HG03342 (cell line): ENCODE measurements around the gene BRAT1.
A peak's percentile ranks its signal among the peaks of the same experiment; 100 is the strongest.
"Not testable (repeated sequence)": the region's sequence is repeated elsewhere in the genome, so short reads cannot be mapped to it uniquely, and the experiment has no call there.

Experiments
- ATAC-seq: cut with Tn5 transposase; IDR thresholded peaks from one replicate; pipeline ENCODE4 v1.9.1; 2021; ENCODE audit warnings: mild to moderate bottlenecking, moderate library complexity; ENCODE audit not compliant: unreplicated experiment

Gene BRAT1

DNA sequence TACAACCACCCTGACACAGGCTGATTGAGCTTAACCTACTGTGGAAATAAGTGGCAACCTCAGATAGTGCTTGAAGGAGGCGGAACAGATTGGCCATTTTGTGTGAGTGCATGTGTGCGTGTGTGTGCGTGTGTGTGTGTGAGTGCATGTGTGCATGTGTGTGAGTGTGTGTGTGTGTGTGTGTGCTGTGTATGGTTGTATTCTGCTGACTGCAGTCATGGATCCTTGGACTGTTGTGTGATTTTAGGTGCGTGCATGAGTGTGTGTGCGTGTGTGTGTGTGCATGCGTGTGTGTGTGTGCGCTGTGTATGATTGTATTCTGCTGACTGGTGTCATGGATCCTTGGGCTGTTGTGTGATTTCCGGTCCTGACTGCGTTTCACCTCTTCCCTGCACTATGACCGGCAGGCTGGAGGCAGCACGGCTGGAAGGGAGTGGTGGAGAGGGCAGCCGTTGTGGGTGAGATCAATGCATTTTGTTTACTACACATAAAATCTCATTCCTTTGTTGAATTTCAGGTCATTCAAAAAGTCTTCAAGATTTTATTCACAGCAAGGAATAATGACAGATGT lies 9.7 kb upstream of the BRAT1 start:
- ATAC-seq, result no peak

DNA sequence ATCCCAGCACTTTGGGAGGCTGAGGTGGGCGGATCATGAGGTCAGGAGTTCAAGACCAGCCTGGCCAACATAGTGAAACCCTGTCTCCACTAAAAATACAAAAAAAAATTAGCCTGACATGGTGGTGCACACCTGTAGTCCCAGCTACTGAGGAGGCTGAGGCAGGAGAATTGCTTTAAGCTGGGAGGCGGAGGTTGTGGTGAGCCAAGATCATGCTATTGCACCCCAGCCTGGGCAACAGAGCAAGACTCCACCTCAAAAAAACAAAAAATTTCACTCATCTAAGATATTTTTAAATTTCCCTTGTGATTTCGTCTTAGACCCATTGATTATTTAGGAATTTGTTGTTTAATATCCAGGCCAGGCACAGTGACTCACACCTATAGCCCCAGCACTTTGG lies 8.6 kb upstream of the BRAT1 start:
- ATAC-seq, result not testable (repeated sequence)

DNA sequence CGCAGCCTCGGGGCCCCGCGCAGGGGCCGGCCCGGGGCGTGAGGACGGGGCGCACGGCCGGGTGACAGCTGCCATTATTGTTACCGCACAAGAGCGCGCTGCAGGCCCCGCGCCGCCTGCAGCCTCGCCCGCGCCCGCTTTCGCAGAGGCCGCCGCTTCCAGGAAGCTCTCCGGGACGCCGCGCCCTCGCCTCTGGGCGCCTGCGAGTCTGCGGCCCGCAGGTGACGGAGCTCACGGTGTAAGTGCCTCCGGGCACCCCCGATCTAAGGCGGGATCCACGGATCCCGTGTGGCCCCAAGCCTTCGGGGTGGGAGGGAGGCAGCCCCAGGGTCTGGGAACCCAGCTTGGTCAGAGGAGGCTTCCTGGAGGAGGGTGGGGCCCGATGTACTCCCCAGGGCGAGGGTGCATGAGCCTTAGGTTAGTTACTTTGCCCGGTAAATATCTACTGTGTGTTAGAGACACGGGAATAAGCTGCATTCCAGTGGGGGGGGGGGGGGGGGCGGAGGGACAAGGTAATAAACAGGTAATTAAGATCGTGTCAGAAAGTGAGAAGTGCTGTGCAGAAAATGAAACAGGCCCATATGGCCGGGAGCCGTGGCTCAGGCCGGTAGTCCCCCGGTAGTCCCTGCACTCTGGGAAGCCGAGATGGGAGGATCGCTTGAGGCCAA lies 4.1 kb upstream of the BRAT1 start:
- peak; percentile 20 for ATAC-seq

DNA sequence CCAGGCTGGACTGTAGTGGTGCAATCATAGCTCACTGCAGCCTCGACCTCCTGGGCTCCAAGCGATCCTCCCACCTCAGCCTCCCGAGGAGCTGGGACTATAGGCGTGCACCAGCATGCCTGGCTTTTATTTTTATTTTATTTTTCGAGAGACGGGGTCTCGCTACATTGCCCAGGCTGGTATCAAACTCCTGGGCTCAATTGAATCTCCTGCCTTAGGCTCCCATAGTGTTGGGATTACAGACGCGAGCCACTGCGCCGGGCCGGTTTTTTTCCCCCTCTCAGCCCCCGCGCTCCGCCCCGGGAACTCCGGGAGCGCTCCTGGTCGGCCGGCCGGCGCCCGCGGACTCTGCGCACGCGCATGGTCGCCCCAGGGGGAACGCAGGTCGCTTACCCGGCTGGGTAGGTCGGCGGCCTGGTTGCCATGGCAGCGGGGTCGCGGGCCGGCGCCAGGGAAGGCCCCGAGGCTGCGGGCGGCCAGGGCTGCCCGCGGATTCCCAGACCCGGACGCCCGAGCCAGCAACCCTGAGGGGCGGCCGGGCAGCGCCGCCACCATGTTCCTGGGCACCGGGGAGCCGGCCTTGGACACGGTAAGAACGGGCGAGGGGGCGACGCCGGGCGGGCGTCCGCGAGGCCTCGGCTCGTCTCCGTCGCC lies 3.4 kb upstream of the BRAT1 start, which contains the start of gene IQCE:
TSS of gene IQCE (plus strand) at position 351 of the 654 bp plus-strand sequence. CDS start at position 554, 203 bp downstream.
- peak; percentile 49 for ATAC-seq

DNA sequence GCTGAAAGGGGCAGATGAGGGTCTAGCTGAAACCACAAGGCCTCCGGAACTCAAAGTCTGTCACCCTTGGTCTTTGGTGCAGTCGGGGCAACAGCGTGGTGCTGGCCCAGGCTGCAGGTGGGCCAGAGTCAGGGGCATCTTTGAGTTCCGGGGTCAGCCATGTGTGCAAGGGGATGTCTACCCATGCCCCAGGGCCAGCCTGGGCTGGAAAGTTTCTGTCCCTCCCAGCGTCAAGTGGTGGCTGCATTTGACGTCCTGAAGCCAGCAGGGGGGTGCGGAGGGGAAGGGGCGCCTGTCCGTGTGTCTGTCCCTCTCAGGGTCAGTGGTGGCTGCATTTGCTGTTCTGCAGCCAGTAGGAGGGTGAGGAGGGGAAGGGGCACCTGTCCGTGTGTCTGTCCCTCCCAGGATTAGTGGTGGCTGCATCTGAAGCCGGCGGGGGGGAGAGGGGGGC lies 638 bp downstream of the BRAT1 start:
- ATAC-seq, result no peak

DNA sequence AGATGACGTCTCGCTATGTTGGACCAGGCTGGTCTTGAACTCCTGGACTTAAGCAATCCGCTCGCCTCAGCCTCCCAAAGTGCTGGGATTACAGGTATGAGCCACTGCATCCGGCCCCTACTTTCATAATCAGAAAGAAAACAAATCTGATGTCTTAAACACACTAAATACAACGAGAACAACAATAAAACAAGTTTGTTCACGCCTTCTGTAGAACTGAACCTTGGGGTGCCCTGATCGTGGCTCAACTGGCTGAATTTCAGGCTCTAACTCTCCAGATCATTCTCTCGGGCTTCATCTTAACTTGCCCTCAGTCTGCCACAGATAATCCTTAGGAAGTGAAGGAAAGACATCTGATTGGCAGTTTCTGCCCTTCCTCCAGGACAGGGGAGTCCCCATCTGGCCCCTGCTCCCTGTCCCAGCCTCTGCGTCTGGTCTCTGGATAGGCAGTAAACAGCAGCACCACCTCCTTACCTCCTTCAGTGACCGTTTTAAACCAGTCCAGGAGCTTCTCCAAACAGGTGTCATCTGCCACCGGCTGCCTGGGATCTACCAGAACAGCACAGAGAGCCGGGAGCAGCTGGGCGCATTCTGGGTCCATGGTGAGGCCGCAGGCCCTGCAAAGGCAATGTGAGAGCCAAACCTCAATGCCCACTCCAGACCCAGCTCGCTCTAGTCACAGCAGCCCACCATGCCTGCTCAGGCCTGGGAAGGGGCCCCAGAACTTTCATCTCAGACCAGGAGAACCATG lies 1.3 kb downstream of the BRAT1 start:
- no peak for ATAC-seq

DNA sequence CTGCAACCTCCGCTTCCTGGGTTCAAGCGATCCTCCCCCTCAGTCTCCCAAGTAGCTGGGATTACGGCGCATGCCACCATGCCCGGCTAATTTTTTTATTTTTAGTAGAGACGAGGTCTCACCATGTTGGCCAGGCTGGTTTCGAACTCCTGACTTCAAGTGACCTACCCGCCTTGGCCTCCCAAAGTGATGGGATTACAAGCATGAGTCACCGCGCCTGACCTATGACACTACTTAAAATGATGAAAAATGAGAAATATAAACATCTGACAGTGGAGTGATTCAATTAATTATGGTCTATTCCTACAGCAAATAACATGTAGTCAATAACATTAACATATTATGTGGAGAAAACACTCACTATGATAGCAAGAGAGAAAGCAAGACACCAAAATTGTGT lies 2.2 kb downstream of the BRAT1 start:
- no peak for ATAC-seq

DNA sequence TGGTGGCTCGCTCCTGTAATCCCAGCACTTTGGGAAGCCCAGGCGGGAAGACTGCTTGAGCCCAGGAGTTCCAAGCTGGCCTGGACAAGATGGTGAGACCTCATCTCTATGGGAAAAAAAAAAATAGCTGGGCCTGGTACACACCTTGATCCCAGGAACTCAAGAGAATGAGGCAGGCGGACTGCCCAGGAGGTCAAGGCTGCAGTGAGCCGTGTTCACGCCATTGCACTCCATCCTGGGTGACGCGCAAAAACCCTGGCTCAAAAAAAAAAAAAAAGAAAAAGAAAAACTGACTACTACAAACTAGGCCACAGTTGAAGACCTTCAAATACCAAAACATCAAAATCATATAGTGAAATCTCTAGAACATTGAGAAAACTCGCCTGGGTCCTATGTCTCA lies 3.9 kb downstream of the BRAT1 start:
- no peak for ATAC-seq

DNA sequence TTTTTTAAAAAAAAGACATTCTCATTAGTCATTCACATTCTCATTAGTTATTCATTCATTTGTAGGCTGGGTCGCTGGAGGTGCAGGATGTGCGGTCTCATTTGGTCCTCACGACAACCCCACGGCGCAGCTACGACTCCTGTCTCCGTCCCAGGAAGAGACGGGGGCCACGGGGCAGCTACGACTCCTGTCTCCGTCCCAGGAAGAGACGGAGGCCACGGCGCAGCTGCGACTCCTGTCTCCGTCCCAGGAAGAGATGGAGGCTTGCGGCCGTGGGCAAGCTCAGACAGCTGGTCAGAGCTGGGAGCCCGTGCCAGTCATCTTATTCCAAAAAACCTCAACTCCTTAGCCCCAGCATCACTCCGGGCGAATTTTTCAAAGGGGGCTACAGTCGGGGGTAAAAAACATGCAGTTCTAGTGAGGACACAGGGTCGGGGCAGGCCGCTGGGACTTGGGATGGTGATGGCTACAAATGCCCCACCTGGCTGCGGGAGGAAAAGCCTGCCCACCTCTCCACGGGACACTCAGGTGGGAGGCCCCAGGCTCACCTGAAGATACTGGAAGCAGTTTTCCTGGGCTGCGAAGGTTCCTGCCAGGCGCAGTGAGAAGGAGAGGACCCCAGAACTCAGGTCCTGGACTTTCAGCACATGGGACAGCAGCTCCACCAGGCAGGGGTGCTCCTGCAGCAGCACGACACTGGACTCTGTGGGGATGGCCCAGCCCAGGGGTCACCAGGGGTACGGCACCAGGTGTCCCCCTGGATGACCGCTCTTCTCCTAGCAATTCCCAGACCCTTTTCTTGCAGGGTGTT lies 8.3 kb downstream of the BRAT1 start:
- no peak for ATAC-seq

DNA sequence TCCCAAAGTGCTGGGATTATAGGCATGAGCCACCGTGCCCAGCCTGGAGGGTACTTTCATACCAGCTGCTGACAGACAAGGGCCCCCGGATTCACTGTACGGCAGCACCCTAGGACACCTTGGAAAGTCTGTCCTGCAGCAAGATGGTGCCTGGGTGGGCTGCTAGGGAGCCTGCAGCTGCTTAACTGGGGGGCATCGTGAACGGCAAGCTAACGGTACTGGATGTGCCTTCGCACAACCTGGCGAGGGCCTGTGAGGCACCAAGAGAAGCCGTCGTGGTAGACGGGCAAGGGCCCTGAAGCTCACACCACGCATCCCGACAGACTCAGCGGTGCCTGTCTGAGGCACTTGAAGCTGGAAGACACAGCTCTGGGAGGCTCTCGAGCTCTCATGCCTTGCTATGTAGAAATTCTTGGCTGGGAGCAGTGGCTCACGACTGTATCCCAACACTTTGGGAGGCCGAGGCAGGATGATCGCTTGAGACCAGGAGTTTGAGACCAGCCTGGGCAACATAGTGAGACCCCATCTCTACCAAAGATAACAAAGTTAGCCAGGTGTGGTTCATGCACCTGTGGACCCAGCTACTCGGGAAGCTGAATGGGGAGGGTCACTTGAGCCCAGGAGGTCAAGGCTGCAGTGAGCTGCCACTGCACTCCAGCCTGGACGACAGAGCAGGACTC lies 9.4 kb downstream of the BRAT1 start:
- ATAC-seq, result no peak

DNA sequence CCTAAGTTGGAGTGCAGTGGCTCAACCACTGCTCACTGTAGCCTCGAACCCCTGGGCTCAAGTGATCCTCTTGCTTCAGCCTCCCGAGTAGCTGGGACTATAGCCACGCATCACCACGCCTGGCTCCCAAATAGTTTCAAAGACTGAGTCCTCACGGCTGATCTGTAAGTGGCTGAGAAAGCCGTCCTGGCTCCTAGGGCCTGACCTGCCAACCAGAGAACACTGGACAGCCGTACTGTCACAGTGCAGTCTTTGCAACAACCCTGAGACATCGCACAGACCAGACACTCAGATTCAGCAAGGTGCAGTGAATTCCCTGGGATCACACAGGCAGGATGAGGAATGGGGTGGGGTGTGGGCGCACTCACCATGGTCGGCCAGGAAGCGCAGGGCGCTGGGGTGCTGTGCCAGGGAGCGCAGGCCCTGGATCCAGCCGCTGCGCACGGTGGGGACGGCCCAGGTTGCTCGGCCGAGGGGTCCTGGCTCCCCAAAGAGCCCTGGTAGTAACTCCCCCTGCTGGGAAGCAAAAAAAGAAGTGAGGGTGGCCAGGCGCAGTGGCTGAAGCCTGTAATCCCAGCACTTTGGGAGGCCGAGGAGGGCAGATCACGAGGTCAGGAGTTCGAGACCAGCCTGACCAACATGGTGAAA lies 10.7 kb downstream of the BRAT1 start:
- ATAC-seq, result no peak

DNA sequence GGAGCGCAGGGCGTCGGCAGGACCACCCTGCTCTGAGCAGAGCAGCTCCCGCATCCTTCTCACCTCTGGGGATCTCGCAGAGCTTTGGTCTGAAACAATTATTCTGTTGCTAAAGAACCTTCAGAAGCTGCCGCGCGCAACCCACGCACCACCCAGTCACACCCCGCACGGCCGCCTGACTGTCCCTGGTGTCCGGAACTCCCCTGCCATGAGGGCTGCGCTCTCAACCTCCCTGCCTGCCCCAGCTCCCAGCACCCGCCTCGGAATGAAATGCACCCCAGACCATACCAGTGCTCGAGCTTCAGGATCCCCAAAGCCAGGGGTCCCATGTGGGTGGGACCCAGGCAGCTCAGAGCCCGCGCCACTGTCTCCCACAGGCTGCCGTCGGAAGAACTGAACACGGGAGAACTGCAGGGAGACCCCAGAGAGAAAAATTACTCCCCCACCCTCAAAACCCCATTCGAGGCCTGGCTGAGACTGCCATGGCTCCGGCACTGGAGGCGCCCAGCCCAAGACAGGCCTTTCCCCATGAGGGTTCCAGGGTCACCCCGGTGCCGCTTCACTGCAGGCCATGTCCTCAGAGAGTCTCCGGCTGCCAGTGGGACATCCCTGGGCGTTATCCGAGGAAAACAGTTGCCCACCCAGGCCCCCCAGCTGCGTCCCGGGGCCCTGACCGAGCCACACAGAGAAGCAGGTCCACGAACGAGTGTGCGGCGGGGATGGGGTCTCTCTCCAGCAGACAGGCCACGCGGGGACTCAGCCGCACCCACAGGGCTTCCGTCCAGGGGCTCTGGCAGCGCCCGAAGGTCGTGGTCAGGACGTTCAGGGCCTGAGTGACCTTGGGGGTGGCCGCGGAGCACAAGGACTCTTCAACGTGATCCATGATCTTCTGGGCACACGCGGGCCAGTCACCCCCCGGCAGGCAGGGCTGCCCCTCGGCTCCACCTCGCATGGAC lies 12.1 kb downstream of the BRAT1 start:
- ATAC-seq, result no peak

DNA sequence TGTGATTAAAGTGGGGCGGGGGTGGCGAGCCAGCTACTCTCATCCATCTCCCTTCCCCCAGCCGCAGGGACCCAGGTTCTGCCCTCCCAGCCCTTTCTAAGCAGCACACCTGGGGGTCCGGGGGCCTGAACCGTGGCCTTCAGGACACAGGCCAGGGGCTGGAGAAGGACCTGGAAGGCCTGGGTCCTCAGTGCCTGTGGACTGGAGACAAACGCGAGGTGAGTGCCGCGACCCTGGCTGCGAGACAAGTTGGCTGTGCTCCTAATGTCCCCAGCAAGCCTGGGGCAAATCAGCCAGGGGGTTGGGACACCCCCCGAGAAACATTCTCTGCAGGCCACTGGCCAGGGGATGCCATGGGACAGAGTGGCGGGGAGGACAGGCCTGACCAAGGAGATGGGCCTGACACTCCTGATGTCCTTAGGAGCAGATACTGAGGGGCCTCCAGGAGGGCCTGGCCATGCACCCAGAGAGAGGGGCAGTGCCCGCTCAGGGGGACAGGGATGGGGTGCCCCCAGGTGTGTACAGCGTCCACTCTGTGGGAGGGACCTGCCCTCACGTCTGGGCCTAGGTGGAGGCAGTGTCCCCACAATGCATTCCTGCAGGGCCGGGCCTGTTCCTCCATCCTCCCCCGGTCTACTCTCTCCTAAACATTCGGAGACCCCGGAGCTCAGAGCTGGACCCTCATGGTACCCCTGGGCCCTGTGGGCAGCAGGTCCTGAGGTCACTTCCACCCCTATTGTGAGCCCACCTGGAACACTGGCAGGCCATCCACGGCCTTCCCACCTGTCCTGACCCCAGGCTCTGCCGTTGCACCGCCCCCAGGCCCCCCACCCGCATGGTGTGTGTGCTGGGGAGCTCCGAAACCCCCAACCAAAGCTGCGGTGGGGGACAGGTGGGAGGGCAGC lies 13.1 kb downstream of the BRAT1 start:
- no peak for ATAC-seq

DNA sequence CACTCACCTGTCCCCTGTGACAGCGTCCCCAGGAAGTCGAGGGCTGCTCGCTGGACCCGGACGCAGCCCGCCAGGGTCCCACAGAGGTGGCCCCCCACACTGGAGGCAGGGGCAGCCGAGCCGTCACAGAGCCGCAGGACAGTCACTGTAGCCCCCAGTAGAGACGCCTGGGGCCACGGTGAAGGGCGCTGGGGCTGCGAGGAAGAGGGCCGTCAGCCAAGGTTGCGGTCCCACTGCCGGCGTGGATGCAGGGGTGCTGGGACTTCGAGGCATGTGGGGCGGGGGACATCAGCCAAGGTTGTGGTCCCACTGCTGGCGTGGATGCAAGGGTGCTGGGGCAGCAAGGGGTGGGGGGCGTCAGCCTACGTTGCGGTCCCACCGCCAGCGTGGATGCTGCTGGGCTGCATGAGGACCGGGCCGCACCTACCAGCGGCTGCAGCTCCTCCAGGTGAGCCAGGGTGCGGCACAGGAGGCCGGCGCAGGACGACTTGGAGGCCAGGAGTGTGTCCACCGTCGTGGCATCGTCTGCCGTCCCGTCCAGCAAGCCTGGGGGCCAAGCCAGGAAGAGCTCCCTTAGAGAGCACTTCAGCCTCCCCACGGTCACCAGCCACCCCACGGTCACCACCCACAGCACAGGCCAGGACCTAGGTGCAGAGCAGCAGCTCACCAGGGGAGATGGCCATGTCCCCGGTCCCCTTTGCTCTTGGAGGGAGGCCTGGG lies 13.9 kb downstream of the BRAT1 start:
- ATAC-seq, result no peak

DNA sequence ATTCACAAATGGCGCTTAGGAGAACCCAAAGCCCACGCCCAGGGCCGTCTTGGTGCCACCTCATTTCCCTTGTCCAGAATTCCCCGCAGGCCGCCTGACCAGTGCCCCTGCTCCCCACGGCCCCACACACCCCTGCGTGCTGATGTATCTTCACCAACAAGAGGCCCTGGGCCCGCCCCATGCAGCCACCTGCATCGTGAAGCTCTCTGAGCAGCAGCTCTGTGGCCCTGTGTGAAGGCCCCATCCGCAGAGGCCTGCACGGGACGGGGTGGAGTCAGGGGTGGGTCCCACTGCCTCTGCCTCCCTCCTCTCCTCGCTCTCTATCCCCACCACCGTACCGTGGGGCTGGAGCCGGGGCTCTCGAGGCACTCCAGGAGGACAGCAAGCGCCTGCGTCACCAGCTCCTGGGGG lies 14.7 kb downstream of the BRAT1 start:
- no peak for ATAC-seq

DNA sequence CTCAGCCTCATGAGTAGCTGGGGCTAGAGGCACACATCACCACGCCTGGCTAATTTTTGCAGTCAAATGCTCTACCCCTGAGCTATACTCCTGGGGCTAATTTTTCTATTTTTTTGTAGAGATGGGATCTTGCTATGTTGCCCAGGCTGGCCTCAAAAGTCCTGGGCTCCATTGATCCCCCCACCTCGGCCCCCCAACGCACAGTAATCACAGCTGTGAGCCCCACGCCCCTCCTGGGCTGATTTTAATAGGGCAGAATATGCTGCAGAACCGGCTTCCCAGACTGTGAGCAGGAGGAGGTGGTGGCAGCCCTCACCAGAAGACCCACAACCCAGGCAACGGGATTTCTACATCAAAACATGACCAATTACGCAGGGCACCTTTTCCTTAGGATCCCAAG lies 15.2 kb downstream of the BRAT1 start:
- no peak for ATAC-seq
